ENCODE results near the gene SELENOM.
"Not testable (repeated sequence)": the region's sequence is repeated elsewhere in the genome, so short reads cannot be mapped to it uniquely, and the experiment has no call there.

The SELENOM gene

GRCh38 chr22:31105282-31105929 is 2.0 kb downstream of the SELENOM start:
- DNase-seq (ENCODE audit: low spot score) = no peak

DNA sequence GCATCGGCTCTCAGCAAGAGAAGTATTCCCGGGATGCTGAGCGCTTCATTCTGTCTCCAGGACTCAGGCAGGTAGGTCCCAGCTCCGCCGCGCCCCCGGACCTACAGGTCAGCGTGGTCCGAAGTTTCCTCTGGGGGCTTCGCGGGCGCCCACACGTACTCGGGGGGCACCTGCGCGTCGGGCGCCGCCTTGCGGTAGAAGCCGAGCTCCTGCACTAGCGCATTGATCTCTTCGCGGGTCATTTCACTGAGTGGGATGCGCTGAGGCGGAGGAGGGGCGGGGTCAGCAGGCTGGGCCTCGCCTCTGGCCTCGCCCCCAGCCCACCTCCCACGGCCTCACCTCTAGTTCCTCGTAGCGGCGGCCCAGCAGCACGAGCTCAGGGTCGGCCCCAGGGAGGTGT is 2.5 kb downstream of the SELENOM start:
- DNase-seq (ENCODE audit: low spot score) = no peak

GRCh38 chr22:31103899-31104694 is 3.3 kb downstream of the SELENOM start:
- DNase-seq (ENCODE audit: low spot score) = no peak

DNA sequence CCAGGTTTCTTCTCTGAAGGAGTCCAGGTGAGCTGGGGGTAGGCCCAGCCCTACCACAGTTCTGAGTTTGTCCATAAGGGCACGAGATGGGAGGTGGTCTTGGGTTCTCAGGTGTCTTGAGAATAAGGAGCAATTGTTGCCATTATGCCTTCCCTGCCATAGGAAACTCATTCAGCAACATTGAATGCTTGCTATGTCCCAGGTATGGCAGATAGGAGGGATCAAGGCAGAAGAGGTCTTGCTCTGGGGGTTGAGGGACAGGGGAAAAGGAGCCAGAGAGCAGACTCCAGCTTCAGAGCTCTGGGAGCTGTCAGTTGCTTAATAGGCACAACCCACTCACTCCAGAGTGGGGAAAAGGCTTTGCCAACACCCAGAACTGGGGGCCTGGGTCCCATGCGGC is 4.3 kb downstream of the SELENOM start:
- DNase-seq (ENCODE audit: low spot score) = no peak

- no peak for DNase-seq (ENCODE audit: low spot score)
Observed at GRCh38 chr22:31102441-31103081, 4.8 kb downstream of the SELENOM start.

DNA sequence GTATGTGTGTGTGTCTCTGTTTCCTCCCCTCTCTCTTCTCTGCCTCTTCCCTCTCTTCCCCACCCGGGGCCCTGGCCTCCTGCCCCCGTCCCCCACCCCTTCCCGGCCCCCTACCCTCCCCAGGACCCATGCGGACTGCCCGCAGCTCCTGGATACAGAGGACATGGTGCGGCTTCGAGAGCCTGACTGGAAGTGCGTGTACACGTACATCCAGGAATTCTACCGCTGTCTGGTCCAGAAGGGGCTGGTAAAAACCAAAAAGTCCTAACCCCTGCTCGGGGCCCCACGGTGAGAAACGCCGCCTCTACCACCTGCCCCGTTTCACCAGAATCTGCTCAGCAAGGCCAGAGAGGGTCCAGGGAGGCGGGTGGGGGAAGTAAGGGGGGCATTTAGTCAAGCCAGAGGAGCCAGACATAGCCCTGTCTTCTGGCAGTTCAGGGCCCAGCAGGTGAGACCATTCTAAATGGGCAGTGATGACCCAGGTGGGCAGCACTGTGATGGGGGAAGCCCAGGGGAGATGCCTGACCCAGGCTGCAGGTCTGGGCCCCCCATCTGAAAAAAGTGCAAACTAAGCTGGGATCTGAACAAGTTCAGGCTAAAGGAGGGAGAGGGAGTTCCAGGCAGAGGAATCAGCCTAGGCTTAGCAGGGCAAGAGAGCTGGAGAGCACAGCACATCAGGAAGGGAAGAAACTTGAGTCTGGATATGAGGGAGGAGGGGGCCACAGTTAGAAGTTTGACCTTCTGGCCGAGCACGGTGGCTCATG is 6.4 kb downstream of the SELENOM start:
- DNase-seq (ENCODE audit: low spot score) = no peak

DNA sequence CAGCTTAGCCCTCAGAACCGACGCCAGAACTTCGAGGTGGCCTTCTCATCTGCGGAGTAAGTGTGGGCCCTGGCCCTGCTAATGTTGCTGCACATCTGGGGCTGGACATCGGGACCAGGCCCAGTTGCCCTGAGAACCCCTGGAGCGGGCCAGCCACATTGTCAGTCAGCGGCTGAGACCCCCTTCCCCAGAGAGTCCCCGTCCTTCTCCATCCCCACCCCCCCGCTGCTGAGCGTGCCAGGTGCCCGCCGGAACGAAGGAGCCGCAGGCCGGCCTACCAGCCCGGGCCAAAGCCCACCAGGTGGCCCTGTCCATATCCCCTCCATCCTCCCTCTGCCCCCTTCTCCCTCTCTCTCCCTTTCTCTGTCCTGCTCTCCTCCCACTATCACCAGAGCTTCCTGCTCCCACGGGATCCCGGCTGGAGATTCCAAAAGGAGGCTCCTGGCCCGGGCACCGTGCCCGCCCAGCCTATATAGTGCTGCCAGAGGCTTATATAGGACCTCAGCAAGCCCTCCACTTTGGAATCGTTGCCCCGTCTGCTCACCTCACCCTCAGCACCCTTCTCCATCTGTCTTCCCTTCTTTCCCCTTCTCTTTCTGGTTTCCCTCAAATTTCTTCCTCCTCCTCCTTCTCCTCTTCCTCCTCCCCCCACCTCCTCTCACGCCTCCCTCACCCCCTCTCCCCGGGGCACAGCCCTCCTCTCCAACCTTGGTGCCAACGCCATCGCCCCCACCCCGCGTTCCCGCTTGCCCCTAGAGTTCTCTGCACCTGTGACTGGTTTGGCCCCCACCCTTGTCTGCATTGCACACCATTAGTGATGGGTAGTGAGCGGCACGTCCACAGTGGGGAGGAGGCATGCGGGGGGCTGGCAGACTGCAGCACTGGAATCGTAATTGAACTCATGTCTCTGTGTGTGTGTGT is 7.3 kb downstream of the SELENOM start:
- no peak for DNase-seq (ENCODE audit: low spot score)

DNA sequence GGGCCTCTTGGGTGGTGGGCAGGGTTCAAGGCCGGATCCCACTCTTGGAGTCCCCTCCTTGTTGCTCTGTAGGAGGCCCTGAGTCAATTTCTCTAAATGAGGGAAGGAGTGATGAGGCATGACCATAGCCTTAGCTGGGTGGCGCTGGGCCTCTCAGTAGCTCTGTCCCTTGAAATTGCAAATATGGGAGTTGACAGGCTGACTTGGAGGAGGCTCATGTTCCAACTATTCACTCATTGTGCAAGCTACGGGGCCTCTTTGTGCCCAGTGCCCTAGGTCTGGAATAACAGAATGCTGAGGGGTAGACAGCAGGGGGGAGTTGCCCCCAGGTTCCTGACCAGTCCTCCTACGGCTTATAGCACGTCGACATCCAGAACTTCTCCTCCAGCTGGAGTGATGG is 8.0 kb downstream of the SELENOM start:
- DNase-seq (ENCODE audit: low spot score) = no peak

DNA sequence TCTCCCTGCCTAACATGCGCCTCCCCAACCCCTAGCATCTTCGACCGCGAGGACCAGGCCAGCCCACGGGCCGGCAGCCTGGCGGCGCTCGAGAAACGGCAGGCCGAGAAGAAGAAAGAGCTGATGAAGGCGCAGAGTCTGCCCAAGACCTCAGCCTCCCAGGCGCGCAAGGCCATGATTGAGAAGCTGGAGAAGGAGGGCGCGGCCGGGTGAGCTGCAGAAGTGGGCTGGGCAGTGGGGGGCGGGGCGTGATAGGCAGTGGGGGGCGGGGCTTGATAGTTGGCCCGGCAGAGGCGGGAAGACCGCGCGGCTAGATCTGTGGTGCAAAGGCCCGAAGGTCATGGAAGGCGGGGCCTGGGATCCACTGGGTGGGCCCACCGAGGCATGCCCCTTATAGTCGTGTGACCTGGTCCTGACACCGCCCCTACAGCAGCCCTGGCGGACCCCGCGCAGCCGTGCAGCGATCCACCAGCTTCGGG is 8.7 kb downstream of the SELENOM start:
- no peak for DNase-seq (ENCODE audit: low spot score)

DNA sequence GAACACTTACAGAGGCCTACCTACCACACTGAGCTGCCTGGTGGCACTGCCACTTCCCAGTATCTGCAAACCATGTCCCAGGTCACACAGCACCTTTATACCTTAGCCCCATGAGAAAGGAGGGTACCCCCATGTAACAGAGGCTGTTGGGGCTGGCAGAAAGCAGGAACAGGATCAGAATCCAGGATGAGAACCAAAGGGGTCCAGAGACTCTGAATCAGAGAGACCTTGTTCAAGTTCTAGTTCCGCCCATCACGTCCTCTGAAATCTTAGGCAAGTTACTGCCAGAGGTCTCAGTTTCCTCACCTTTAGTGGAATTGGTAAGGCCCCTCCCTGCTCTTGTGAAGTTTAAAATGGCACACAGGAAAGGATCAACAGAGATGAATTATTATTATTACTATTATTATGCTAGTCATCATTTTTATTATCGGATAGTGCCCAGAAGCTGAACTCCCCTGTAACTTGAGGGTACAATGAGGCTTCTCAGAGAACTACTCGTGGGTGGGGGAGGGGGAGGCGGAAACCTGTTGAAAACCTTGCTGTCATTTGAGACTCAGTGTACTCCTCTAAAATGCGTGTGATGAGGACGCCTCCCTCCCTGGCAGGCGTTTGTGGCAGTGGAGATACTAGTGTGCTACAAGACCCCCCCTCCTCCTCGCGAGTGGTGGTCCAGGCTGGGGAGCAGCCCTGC is 9.3 kb downstream of the SELENOM start:
- no peak for DNase-seq (ENCODE audit: low spot score)

- DNase-seq (ENCODE audit: low spot score) = not testable (repeated sequence)
Observed at GRCh38 chr22:31097539-31097938, 9.8 kb downstream of the SELENOM start.

DNA sequence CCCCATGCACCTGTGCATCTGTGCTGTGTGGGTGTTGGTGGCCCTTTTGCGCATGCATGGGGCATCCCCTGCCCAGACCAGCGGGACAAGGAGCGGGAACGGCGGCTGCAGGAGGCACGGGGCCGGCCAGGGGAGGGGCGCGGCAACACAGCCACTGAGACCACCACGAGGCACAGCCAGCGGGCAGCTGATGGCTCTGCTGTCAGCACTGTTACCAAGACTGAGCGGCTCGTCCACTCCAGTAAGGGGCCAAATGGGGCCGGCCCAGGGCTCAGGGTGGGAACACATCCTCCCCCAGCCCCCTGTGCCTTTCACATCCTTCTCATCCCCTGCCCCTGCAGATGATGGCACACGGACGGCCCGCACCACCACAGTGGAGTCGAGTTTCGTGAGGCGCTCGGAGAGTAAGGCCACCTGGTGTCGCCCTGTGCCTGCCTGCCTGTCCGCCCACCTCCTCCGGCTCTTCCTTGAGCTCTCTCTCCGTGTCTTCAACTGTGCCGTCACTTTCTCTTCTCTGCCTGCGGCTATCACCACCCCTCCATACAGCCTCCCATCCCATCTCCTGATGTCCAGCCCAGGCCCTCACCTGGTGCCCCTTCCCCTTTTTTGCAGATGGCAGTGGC is 10.6 kb downstream of the SELENOM start:
- no peak for DNase-seq (ENCODE audit: low spot score)

DNA sequence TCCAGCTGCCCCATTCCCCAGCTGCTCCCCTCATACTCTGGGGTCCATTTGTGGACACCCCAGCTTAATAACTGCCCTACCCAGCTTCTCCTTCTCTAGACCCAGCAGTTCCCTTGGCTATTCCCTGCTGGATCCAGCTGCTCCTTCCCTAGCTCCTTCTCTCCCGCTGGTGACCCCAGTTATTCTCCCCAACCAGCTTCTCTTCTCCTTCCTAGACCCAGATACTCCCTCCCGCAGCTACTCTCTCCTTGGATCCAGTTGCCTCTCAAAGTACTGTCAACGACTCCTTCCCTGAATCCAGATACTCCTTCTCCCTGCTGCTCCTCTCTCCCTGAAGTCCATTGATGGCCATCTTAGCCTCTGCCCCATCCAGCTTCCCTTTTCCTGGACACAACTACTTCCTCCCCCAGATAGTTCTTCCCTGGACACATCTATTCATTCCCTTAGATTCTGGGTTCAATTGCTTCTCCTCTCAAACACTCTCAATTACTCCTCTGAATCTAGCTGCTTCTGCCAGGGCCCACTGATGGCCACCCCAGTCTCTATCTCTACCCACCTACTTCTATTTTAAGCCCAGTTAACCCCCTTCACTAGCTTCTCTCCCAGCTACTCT is 11.6 kb downstream of the SELENOM start:
- no peak for DNase-seq (ENCODE audit: low spot score)

DNA sequence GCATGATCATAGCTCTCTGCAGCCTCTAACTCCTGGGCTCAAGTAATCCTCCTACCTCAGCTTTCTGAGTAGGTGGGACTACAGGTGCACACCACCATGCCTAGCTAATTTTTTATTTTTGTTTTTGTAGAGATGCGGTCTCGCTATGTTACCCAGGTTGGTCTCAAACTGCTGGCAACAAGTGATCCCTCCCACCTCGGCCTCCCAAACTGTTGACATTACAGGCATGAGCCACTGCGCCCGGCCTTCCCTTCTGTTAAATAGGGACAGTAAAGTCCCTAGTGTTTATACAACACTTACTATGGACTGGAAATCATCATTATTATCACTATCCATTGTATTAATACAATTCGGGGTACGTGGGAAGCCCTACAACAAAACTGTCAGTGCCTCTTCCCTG is 12.6 kb downstream of the SELENOM start:
- DNase-seq (ENCODE audit: low spot score) = no peak

DNA sequence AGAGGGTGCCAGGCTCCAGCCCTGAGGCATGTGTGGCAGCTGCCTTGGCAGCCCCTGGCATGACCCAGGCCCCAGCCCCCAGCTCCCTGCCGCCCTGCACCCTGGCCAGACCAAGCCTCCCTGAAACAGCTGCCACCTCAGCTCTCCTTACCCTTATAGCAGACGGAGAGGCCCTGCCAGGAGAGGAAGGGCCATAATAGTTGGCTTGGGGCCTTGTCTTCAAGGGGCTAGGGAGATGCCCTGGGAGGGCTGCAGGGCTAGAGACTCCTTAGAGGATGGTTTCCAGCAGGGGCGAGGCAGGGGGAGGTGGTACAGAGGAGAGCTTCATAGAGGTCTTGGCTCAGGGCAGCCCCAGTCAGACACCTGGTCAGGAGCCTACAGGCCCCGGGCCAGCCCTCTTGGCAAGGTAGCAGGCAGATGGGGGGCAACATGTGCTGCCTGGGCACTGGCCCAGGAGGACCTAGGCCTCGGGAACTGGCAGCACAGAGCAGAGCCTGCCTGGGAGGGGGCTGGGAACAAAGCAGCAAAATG is 13.3 kb downstream of the SELENOM start:
- DNase-seq (ENCODE audit: low spot score) = no peak

- peak; percentile 68 for DNase-seq (ENCODE audit: low spot score)
Observed at GRCh38 chr22:31093086-31093850, 14.1 kb downstream of the SELENOM start.

GRCh38 chr22:31092161-31092560 is 15.2 kb downstream of the SELENOM start:
- no peak for DNase-seq (ENCODE audit: low spot score)

DNA sequence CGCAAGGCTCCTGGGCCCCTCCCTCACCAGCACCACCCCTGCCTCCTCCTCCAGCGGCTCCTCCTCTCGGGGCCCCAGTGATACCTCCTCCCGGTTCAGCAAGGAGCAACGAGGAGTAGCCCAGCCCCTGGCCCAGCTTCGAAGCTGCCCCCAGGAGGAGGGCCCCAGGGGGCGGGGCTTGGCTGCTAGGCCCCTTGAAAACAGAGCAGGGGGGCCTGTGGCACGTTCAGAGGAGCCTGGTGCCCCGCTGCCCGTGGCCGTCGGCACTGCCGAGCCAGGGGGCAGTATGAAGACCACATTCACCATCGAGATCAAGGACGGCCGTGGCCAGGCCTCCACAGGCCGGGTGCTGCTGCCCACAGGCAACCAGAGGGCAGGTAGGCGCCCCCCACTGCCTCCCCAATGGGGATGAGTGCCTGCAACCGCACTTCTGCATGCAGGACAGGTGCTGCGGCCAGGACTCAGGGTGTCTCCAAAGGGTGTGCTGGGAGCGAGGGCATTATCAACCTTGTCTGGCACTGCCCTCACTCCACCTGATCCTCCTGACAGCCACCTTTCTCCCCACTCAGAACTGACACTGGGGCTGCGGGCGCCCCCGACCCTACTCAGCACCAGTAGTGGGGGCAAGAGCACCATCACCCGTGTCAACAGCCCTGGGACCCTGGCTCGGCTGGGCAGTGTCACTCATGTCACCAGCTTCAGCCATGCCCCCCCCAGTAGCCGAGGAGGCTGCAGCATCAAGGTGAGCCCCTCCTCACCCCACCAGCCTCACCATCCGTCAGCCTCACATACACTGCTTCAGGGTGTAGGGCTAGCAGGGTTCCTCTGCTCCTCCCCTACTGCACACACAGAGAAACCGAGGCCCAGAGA is 16.0 kb downstream of the SELENOM start:
- no peak for DNase-seq (ENCODE audit: low spot score)
